PC-9 (cell line): Measurements from ENCODE around the gene ABL1.

Source experiments
- EZH2 ChIP-seq: fragments of 200-600 bp; sonication (generic); IDR thresholded peaks from 2 replicates; pipeline ENCODE4 v1.8.0; 2017; ENCODE audit warnings: antibody characterized with exemption, low read depth
- TF ChIP-seq, protein P1 (sequence below): fragments of 200-600 bp; sonication (generic); conservative IDR thresholded peaks from 2 replicates; pipeline ENCODE4 v1.6.1; 2017; ENCODE audit warnings: mixed run types, antibody characterized with exemption, mild to moderate bottlenecking, moderate library complexity

DNA sequence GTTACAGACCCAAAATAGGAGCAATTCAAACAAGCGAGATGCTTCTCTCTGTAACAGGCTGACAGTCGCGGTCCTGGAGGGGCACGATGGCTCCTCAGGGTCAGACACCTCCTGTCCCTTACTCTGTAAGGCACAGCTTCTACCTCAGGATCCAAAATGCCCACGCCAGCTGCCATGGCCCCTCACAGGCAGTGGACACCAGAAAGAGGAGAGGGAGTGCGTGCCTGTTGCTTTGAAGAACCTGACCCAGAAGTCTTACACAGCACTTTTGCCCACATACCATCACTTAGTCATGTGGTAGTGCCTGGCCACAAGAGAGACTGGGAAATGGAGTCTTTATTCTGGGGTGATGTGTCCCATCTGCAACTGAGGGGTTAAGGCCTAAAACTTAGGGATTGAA is 11.6 kb upstream of the ABL1 start:
- TF ChIP-seq, protein P1, sequence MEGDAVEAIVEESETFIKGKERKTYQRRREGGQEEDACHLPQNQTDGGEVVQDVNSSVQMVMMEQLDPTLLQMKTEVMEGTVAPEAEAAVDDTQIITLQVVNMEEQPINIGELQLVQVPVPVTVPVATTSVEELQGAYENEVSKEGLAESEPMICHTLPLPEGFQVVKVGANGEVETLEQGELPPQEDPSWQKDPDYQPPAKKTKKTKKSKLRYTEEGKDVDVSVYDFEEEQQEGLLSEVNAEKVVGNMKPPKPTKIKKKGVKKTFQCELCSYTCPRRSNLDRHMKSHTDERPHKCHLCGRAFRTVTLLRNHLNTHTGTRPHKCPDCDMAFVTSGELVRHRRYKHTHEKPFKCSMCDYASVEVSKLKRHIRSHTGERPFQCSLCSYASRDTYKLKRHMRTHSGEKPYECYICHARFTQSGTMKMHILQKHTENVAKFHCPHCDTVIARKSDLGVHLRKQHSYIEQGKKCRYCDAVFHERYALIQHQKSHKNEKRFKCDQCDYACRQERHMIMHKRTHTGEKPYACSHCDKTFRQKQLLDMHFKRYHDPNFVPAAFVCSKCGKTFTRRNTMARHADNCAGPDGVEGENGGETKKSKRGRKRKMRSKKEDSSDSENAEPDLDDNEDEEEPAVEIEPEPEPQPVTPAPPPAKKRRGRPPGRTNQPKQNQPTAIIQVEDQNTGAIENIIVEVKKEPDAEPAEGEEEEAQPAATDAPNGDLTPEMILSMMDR = no peak
- no peak for TF ChIP-seq EZH2
